Activated CD4-positive, alpha-beta T cell treated with anti-CD3 and anti-CD28 coated beads, Interleukin-2, amount 50 U/mL, for 1 hour (primary cell): ENCODE results near the gene SLC29A1.
A peak's percentile ranks its signal among the peaks of the same experiment; 100 is the strongest.

ENCODE experiments used
- DNase-seq: peaks from one replicate; pipeline ENCODE4 v3.0.0-alpha.2; 2020

SLC29A1 gene

GRCh38 chr6:44256775-44257024, 33.3 kb downstream of the SLC29A1 start:
- DNase-seq, result no peak

GRCh38 chr6:44257025-44257752, 33.8 kb downstream of the SLC29A1 start, which contains the start of gene SLC35B2:
Gene SLC35B2, minus strand, starts transcription at chr6:44257528. Its CDS starts 118 bp downstream, at chr6:44257410.
- peak; percentile 59 for DNase-seq

GRCh38 chr6:44257753-44258324, 34.4 kb downstream of the SLC29A1 start:
- DNase-seq, result no peak

- DNase-seq, result no peak
Observed at GRCh38 chr6:44258325-44258863, 35.0 kb downstream of the SLC29A1 start.

GRCh38 chr6:44258921-44259320, 35.5 kb downstream of the SLC29A1 start:
- DNase-seq, result no peak

- DNase-seq, result no peak
Observed at GRCh38 chr6:44260011-44260410, 36.6 kb downstream of the SLC29A1 start.

- DNase-seq, result no peak
Observed at GRCh38 chr6:44260451-44261297, 37.3 kb downstream of the SLC29A1 start.

GRCh38 chr6:44261581-44261980, 38.2 kb downstream of the SLC29A1 start:
- DNase-seq, result no peak

- no peak for DNase-seq
Observed at GRCh38 chr6:44262467-44263353, 39.3 kb downstream of the SLC29A1 start.

- DNase-seq, result no peak
Observed at GRCh38 chr6:44263354-44264100, 40.1 kb downstream of the SLC29A1 start.

- DNase-seq, result no peak
Observed at GRCh38 chr6:44264154-44265006, 41.0 kb downstream of the SLC29A1 start.

GRCh38 chr6:44265007-44265721, 41.8 kb downstream of the SLC29A1 start, which contains the start of gene NFKBIE:
Gene NFKBIE, minus strand, starts transcription at chr6:44265551. Its CDS starts 205 bp downstream, at chr6:44265346.
- DNase-seq, result peak; percentile 95

- DNase-seq, result no peak
Observed at GRCh38 chr6:44265722-44266233, 42.4 kb downstream of the SLC29A1 start.

GRCh38 chr6:44266347-44266746, 43.0 kb downstream of the SLC29A1 start:
- DNase-seq, result no peak

- DNase-seq, result no peak
Observed at GRCh38 chr6:44267252-44267651, 43.9 kb downstream of the SLC29A1 start.

- DNase-seq, result peak; percentile 67
Observed at GRCh38 chr6:44268095-44268628, 44.8 kb downstream of the SLC29A1 start.

GRCh38 chr6:44269178-44269920, 46.0 kb downstream of the SLC29A1 start:
- no peak for DNase-seq

GRCh38 chr6:44269921-44270525, 46.6 kb downstream of the SLC29A1 start, which contains the start of gene TMEM151B:
Gene TMEM151B, plus strand, starts transcription at chr6:44270450. Its CDS starts 293 bp downstream, at chr6:44270743.
- no peak for DNase-seq
